Kidney glomerular epithelial cell (primary cell): ENCODE data around the gene AP2A2.

Experiments used
- DNase-seq: peaks from one replicate; lab custom pipeline; 2025; lab: John Stamatoyannopoulos, UW

The AP2A2 gene

DNA sequence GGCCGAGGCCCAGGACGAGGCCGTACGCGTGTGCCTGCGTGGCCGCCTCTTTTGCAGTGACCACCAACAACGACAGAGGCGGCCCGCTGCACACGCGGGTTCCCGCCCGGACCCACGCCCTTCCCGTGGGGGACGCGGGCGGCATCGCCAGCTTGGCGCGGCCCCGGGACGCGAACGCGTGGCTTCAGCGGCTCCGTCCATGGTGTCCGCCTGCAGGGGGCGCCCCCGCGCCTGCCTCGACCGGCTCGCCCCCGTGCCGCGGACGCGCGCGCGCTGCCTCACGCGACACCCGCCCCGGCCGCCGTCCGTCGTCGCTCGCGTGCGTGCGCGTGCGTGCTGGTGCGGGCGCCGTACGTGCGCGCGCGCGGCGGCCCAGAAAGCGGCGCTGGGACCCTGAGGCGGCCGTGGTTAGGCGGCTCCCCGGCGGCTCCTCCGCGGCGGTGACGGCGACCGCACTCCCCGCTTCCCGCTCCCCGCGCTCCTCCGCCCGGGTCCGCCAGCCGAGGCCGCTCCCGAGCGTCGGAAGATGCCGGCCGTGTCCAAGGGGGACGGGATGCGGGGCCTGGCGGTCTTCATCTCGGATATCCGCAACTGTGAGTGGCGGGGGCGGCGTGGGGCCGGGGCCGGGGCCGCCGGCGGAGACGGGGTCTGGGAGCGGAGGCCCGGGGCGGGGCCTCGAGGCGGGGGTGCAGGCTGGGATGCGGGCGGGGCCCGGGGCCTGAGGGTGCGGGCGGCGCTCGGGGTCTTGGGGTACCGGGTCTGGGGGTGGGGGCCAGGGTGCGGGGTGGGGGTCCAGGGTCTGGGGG, at the start of gene AP2A2:
Gene AP2A2 (plus strand): TSS at position 375 of the 806 bp plus-strand sequence. CDS start 152 bp downstream, at position 527.
- peak; percentile 72 for DNase-seq

DNA sequence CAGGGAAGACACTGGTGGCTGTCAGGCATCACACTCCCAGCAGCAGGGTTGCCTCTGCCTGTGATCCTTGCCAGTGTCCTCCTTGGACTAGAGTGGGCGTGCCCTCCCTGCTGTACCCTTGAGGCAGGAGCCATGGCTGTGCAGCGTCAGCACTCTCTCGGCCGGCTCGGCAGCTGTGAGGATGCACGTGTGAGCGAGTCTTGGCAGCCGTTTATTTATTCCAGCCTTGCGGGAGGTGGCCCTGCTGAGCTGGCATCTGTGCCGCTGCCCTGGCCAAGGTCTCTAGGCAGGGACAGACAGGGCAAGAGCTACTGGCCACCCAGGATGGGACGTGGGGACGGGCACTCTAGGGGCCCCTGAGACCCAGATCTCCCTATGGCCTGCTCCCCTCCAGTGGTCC, 49.1 kb upstream of the AP2A2 start:
- no peak for DNase-seq

DNA sequence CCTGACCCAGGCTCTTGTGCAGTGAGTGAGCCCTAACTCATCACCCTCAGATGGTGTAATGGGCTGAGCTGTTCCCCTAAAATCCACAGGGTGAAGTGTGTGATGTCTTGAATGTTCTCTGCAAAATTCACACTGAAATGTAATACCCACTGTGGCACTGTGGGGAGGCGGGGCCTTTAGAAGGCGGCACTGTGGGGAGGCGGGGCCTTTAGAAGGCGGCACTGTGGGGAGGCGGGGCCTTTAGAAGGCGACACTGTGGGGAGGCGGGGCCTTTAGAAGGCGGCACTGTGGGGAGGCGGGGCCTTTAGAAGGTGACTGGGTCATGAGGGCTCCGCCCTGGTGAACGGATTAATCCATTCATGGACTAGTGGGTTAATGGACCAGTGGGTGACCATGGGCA, 48.1 kb upstream of the AP2A2 start:
- no peak for DNase-seq

DNA sequence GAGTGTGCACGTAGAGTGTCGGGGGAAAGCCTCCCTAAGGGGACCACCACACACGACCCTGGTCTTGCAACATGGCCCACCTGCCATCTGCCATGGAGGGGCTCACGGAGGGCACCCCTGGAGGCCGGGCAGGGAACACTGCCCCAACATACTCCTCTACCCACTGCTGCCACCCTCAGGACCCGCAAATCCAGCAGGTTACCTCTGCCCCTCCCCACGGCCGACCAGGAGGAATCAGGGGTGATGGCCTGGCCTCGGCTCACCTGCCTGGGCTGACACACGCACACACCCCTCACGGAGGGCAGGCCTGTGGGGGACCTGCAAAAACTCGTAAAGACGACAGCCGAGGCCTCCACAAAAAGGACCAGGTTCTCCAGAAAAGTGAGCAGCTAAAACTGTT, 45.2 kb upstream of the AP2A2 start:
- DNase-seq = no peak

DNA sequence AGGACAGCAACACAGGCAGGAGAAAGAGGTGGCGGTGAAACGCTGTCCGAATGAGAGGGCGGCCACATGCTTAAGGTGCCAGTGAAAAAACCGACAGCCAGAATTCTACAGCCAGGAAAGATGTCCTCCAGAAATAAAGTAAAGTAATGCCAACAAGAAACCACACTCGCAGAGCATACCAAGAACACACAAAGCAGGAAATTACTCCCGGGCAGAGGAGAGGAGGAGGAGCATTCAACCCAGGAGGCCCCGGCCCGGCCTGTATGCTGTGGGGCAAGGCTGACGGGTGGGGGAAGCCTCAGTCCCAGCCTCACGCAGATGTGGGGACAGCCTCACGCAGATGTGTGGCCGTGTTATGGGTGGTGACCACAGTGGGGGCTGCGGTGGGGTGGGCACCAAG, 43.1 kb upstream of the AP2A2 start:
- no peak for DNase-seq

DNA sequence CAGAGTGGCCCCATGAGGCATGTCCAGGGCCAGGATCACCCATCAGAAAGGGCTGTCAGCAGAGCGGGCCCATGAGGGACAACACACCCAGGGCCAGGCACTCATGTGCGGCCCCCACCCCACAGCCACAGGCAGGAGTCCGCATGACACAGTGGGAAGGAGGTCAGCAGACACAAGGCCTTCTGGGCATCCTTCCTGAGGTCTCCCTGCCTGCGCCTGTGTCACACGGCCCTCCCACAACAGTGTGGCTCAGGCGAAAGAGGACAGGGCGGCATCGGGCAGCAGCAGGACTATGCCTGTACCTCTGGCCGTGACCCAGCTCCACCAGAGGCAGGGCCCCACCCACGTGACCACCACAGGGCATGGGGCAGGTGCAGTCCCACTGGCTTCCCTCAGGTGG, 42.1 kb upstream of the AP2A2 start:
- no peak for DNase-seq

DNA sequence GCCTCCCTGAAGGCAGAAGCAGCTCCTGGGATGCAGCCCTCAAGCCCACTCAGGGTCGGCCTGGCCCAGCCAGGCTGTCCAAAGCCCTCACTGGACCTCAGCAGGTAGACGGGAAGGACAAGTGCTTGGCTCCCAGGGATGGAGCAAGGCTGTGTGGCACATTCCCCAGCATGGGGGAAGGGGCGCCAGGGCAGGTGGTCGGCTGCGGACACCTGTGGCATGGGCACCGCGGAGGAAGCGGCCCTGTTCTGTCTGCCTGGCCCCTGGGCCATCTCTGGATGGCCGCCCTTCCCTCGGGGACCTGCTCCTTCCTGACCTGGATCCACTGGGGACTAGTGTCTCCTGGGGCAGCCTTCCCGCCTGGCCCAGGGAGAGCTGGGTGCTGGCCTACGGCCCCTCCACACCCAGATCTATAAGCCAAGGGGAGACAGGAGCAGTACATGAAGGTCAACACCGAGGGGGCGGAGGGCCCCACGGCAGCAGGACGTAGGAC, 41.0 kb upstream of the AP2A2 start:
- DNase-seq = no peak

DNA sequence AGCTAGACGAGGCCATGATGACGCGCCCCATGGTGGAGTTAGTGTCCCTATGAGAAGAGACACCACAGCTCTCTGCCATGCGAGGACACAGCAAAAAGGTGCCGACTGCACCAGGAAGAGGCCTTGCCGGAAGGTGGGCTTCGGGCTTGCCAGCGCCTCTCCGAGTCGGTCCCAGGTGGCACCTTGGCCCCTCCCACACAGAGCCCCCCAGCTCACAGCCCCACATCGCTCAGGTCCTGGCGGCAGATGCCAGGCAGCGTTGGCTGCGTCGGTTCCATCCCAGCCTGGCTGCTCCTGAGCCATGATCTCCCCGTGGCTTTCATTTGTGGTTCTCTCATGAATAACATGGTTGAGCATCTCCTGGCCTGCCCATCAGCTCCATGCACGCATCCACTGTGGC, 39.1 kb upstream of the AP2A2 start:
- no peak for DNase-seq

DNA sequence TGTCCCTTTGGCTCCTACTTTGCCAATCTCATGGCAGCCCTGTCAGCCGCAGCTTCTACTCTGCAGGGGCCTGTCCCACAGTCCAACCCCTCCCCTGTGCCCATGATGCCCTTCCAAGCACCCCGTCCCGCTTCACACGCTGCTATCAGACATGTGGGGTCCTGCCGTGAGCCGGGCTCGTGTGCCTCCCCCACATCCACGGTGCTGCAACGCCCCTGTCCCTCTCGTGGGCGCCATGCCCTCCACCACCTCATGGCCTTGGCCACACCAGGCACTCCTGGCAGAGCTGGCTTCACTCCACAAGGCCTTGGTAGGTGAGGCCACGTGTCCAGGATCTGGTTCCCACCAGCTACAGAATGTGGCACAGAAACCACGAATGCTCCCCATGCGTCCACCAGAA, 38.1 kb upstream of the AP2A2 start:
- DNase-seq = no peak

DNA sequence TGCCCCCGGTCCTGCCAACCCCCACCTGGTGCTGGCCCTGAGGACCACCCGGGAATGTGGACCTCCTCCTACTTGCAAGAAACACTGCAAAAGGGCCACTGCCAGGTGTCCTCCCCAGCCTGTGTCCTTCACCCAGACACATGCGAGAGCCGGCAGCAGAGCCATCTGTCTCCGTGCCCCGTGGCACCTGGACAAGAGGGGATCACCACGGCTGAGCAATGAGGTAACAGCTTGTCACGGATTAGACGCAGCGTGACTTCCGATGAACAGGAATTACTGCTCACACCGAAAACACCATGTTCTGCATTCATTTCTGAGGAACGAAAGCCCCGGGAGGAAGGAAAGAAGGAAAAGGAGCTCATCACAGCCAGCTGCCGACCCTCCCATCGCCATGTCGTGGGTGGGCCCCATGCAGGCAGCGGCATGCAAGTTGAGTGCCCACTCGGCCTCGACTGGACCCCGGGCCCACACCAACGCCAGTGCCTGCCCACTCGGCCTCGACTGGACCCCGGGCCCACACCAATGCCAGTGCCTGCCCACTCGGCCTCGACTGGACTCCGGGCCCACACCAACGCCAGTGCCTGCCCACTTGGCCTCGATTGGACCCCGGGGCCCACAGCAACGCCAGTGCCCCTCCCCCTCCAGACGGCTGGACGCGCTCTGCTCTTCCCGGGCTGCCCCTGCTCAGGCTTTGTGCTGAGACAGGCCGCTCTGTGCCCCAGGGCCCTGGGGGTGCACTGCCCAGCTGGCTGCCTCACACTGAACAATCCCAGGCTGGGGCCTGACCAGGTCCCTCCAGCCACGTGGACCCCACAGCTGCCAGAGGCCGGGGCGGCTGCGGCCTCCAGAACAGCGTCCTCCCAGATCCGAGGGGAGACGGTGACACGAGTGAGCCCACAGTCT, 37.1 kb upstream of the AP2A2 start:
- no peak for DNase-seq

DNA sequence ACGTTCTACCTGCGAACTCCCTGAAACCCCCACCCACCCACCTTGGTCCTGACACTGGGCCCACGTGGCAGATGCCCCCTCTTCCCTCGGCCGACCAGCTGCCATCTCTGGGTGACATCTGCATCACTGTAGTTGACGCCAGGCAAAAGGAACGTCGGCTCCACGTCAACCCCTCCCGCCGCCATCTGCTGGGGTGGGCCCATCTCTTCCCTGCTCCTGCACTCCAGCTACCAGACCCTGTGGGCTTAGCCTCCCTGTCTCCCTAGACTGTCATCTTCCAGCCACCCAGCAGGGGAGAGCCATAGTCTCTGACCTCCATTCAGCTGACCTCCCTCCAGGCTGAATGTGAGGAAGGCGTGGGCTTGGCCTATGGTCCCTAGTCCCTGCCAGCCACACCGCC, 36.4 kb upstream of the AP2A2 start:
- DNase-seq = no peak

DNA sequence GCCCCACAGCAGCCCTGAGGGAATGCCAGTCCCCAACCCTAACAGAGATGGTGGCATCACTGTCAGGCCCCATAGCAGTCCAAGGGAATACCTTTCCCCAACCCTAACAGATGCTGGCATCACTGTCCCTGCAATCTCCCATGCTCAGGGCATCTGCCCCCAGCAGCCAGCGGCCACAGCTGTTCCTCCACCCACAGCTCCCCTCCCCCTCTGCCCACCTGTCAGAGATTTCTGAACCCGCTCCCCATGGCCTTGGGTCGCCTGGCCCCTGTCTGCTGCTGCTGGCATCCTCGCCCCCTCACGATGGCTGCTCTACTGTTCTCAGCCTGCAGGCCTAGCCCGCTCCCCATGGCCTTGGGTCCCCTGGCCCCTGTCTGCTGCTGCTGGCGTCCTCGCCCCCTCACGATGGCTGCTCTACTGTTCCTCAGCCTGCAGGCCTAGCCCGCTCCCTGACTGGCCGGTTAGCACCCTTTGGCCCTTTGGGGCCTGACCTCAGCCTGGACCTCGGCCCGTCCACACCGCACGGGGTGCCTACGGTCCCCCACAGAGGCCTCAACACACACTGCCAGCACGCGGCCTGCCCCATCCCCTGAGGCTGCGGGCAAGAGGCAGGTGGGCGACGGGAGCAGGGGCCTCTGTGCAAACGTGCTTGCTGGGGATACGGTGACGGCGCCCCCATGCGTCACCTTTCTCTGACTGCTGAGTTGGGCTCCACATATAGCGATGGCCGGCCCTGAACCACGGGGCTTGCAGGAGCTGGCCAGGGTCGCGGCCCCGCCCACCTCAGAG, 35.8 kb upstream of the AP2A2 start:
- no peak for DNase-seq

DNA sequence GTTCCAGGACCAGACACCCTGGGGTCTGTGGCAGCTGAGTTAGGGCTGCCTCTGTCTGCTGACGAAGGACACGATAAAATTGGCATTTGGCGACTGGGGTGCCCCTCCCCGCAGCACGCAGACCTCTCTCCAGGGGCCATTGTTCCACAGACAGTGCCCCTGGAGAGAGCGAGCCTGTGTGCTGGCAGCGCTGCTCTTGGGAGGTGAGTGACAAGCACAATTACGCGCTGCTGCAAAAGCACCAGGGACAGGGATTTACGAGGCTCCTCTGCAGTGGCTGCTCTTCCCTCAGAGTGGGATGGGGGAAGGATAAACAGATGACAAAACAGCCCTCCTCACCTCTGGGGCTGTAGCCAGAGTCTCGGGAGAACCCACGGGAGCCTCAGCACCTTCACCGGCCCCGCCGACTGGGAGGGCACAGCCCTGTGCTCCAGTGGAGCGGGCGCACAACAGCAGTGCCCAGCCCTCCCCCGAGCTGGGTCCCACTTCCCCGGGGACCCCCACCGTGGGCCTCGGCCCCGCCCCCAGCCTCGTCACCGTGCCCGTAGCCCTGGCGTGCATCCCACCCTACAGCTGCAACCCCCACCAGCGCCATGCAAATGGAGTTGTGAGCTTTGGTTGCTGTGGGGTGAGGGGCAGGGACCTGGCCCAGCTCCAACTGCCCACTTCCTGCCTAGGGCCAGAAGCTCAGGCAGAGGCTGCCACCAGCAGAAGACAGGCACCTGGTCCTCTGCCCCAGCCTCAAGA, 34.7 kb upstream of the AP2A2 start:
- DNase-seq = no peak

DNA sequence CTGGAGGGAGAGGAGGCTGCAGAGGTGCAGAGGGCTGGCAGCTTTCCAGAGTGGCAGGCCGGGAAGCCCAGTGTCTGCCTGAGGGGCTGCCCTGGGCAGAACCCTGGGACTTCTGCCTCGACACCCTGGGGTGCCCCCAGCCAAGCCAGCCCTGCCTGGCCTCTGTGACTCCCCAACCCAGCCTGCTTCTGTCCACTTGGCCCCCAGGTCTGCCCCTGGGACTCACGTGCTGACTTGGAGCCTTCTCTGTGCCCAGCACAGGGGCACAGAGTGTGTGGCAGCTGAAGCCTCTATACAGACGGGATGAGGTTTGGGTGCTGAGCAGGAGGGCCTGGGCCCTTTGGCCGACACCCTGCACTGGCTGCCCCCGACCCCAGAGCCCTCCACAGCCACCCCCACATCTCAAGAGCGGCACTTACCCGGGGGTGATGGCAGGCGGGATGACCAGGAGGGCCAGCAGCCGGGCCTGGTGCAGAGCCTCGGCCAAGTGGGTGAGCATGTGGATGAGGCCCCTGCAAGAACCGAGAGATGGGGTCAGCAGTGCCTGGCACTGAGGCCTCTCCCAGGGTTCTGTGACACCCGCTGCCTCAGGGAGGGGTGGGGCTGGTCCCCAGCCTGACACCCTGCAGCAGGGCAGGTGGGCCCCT, 32.5 kb upstream of the AP2A2 start:
- no peak for DNase-seq

DNA sequence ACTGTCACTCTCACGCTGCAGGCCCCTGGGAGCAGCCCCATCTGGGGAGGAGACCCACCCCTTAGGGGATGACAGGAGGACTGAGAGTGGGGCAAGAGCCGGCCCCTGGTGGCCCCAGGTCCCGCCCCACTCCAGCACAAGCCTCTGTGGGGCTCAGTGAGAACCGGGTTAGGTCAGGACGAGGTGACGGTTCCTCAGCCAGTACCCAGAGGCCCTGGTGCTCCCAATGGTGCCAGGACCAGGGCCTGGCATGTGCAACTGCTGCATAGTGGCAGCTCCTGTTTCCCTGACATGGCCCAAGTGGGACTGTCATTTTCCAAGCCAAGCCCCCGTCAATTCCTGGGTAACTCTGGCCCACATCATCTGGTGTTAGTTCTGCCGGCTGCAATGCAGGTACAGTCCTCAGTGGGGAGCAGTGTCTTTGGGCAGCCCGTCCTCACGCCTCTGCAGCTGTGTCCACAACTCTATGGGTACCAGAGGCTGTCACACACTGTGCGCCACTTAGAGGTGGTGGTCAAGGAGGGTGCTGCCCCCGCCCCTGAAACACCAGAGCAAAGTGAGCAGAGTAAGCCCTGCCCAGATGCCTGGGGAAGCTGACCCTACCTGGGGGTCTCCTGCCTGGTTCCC, 31.0 kb upstream of the AP2A2 start:
- no peak for DNase-seq

DNA sequence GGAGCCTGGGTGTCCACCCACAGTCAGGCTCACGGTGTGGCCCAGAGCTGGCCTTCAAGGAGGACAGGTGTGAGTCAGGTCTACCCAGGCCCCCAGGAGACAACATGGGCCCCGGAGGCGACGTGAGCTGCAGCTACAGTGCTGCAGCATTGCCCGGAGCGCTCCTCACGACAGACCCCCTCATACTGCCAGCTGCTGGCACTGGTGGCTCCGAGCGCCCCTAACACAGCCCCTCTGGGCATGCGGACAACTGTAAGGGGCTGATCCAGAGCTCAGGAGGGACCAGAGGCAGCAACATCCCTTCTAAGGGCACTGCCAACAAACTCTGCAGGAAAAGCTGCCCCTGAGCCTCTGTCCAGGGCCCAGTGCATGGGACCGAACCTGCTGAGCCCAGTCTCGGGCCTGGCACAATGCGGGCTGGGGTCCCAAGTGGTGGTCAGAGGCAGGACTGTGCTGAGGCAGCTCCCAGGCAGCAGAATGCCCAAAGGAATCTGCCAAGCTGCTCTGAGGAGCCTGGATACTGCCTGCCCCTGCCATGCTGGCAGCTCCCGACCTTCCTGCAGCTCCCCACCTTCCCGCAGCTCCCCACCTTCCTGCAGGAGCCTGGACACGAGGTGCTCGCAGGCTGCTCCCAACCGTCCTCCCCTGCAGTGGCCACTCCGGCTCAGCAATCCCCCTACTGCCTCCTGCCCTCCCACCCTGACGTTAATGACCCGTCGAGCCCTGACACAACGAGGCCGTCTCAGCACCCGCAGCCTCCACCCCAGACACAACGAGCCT, 30.1 kb upstream of the AP2A2 start:
- DNase-seq = no peak

DNA sequence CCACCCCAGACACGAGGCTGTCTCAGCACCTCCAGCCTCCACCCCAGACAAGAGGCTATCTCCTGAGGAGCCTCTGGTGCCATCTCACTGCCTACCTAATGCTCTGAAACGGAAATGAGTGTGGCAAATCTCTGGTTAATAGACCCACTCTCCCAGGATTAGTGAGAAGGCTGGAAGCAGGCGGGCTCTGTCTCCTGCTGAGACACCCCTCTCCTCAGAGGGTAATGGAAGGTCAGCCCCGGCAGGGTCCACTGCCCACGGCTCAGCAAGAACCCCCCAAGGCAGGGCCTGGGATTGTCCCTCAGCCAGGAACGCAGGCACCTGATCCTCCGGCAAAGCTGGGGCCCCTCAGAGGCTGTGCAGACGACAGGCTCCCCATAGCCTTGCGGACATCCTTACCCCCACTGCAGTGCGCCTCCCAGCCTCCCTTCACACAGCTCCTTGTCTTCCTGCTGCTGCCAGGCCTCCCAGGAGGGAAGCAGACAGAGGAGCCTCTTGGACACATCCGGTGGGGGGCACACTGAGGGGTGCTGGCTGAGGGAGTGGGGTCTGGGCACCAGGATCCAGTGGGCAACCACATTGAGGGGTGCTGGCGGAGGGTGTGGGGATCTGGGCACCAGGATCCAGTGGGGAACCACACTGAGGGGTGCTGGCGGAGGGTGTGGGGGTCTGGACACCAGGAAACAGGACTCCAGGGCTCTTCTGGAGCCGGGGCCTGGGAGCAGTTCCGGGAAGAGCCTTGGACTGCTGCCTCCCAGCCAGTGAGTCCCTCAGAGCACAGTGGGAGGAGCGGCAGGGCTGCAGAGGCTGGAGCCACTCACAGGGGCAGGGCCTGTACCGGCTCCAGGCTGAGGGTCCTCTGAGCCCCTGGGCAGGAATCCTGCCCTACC, 28.2 kb upstream of the AP2A2 start:
- DNase-seq = no peak

DNA sequence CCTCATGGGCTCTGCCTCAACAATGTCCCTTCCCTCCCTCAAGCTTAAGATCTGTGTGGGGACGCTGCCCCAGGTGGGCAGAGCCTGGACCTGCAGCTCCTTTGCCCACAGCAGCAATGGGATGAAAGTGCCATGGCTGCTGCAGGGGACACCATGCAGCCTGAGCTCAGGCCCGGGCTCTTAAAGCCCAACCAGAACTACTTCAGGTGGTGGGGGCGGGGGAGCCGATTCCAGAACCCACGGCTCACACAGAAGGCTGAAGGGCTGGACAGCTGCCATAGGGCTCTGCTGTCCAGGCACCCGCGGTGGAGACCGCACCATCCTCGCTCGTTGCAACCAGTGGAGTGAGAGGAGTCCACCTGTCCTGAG, 27.5 kb upstream of the AP2A2 start:
- no peak for DNase-seq
